HepG2 (cell line): ENCODE measurements around the gene CTSA. TPM values are rescaled to one million over a fixed set of nuclear protein-coding genes. Genes with fewer than 3 reads are reported as not detected.

Experiments
- ATF5 ChIP-seq: sonication (generic); formaldehyde crosslinking; IDR thresholded peaks from 2 replicates; pipeline ENCODE4 v1.4.0; 2020; ENCODE audit warnings: mild to moderate bottlenecking, low read depth, missing genetic modification reagents
- CCDC6 ChIP-seq: sonication (generic); formaldehyde crosslinking; IDR thresholded peaks from 2 replicates; pipeline ENCODE4 v1.8.1; 2022; ENCODE audit warnings: mild to moderate bottlenecking, missing genetic modification reagents, moderate library complexity
- CENPBD1 ChIP-seq: sonication (generic); formaldehyde crosslinking; IDR thresholded peaks from 2 replicates; pipeline ENCODE4 v1.8.0; 2022; ENCODE audit warnings: missing genetic modification reagents, low read depth, mild to moderate bottlenecking, borderline replicate concordance
- DRAP1 ChIP-seq: IDR thresholded peaks from 2 replicates; pipeline ENCODE4 v1.6.1; 2016; ENCODE audit warnings: missing genetic modification reagents, missing compliant biosample characterization
- FLYWCH1 ChIP-seq: sonication (generic); formaldehyde crosslinking; IDR thresholded peaks from 2 replicates; pipeline ENCODE4 v1.8.1; 2023; ENCODE audit warnings: mild to moderate bottlenecking, missing genetic modification reagents
- FOXA3 ChIP-seq: IDR thresholded peaks from 2 replicates; pipeline ENCODE4 v1.6.1; 2016; ENCODE audit warnings: missing genetic modification reagents, missing compliant biosample characterization
- GABPA ChIP-seq, 2 experiments: IDR thresholded peaks; 2 replicates each; pipeline ENCODE4 v1.6.1; 2011 to 2016; ENCODE audit warnings: low read depth in 2 of 2, low read length in 1 of 2, missing biosample characterization in 1 of 2, missing genetic modification characterization in 1 of 2
- GPBP1L1 ChIP-seq: sonication (generic); formaldehyde crosslinking; IDR thresholded peaks from 2 replicates; pipeline ENCODE4 v1.5.0; 2020; ENCODE audit warnings: mild to moderate bottlenecking, missing genetic modification reagents
- HDAC2 ChIP-seq: sonication (generic); formaldehyde crosslinking; IDR thresholded peaks from 2 replicates; pipeline ENCODE4 v1.4.0; 2020; ENCODE audit warnings: missing genetic modification reagents
- HNRNPH1 ChIP-seq: fragments of 200-400 bp; formaldehyde crosslinking; optimal IDR thresholded peaks from 2 replicates; pipeline ENCODE3; 2017; ENCODE audit warnings: mild to moderate bottlenecking, low read depth, low read length
- HOXA7 ChIP-seq: sonication (generic); formaldehyde crosslinking; IDR thresholded peaks from 2 replicates; pipeline ENCODE4 v1.8.1; 2022; ENCODE audit warnings: mild to moderate bottlenecking, missing genetic modification reagents, moderate library complexity
- HOXA9 ChIP-seq: sonication (generic); formaldehyde crosslinking; IDR thresholded peaks from 2 replicates; pipeline ENCODE4 v1.8.1; 2022; ENCODE audit warnings: missing genetic modification reagents, mild to moderate bottlenecking, moderate library complexity, borderline replicate concordance
- HOXD1 ChIP-seq: sonication (generic); formaldehyde crosslinking; IDR thresholded peaks from 2 replicates; pipeline ENCODE4 v1.5.0; 2020; ENCODE audit warnings: missing genetic modification reagents
- KAT8 ChIP-seq: IDR thresholded peaks from 2 replicates; pipeline ENCODE4 v1.6.1; 2016; ENCODE audit warnings: missing genetic modification reagents, missing compliant biosample characterization
- NR2F1 ChIP-seq, 2 experiments: fragments of 450-650 bp in 1 of 2; formaldehyde crosslinking in 1 of 2; IDR thresholded peaks; 2 replicates each; pipeline versions ENCODE4 v1.5.0 to v1.6.1; 2016 to 2020; ENCODE audit warnings: mild to moderate bottlenecking in 1 of 2, missing compliant biosample characterization in 1 of 2, missing genetic modification reagents in 1 of 2, moderate library complexity in 1 of 2
- ZFP37 ChIP-seq: sonication (generic); formaldehyde crosslinking; IDR thresholded peaks from 2 replicates; pipeline ENCODE4 v1.4.0; 2020; ENCODE audit warnings: missing genetic modification reagents, borderline replicate concordance
- ZFY ChIP-seq: sonication (generic); formaldehyde crosslinking; IDR thresholded peaks from 2 replicates; pipeline ENCODE4 v1.4.0; 2020; ENCODE audit warnings: missing genetic modification reagents
- ZKSCAN1 ChIP-seq: fragments of 150-350 bp; IDR thresholded peaks from 2 replicates; pipeline ENCODE4 v1.6.1; 2014; ENCODE audit warnings: low read length
- ZNF251 ChIP-seq: sonication (generic); formaldehyde crosslinking; IDR thresholded peaks from 2 replicates; pipeline ENCODE4 v1.9.0; 2021; ENCODE audit warnings: mild to moderate bottlenecking, missing genetic modification reagents
- ZNF460 ChIP-seq: sonication (generic); formaldehyde crosslinking; IDR thresholded peaks from 2 replicates; pipeline ENCODE4 v1.5.1; 2020; ENCODE audit warnings: missing genetic modification reagents, mild to moderate bottlenecking, borderline replicate concordance
- ZNF496 ChIP-seq: sonication (generic); formaldehyde crosslinking; IDR thresholded peaks from 2 replicates; pipeline ENCODE4 v1.8.1; 2023; ENCODE audit warnings: mild to moderate bottlenecking, moderate library complexity, missing genetic modification reagents; ENCODE audit not compliant: insufficient replicate concordance
- ZNF614 ChIP-seq: IDR thresholded peaks from 2 replicates; pipeline ENCODE4 v1.6.1; 2018; ENCODE audit warnings: missing biosample characterization, missing genetic modification reagents, inconsistent platforms, borderline replicate concordance
- ZNF7 ChIP-seq: IDR thresholded peaks from 2 replicates; pipeline ENCODE4 v1.6.1; 2016; ENCODE audit warnings: missing biosample characterization, missing genetic modification reagents
- ZNF891 ChIP-seq: sonication (generic); formaldehyde crosslinking; IDR thresholded peaks from 2 replicates; pipeline ENCODE4 v1.5.0; 2020; ENCODE audit warnings: mild to moderate bottlenecking, missing genetic modification reagents
- ZSCAN9 ChIP-seq: IDR thresholded peaks from 2 replicates; pipeline ENCODE4 v1.6.1; 2016; ENCODE audit warnings: borderline replicate concordance
- polyA plus RNA-seq, 8 experiments: library from polyadenylated mRNA; depleted of rRNA in 3 of 8; stranded (reverse) in 7 of 8; unstranded in 1 of 8; fragments of >200 nt; fragmentation: Illumina TruSeq in 4 of 8; extraction: Trizol in 4 of 8; gene quantifications; 2 replicates each; pipeline versions ENCODE4 v1.2.1 to v1.2.3, GENCODE V29; 2011 to 2016; ENCODE audit warnings: low read depth in 4 of 8, missing spikeins in 1 of 8, mixed read lengths in 1 of 8; ENCODE audit not compliant: insufficient read depth in 1 of 8
- total RNA-seq, 5 experiments: library from RNA; depleted of rRNA; stranded (reverse); fragments of >200 nt; fragmentation: Illumina TruSeq; extraction: Trizol; gene quantifications; 2 replicates each; pipeline ENCODE4 v1.2.3, GENCODE V29; 2016; ENCODE audit warnings: low read depth in 1 of 5
- TF ChIP-seq, protein P1 (sequence below): sonication (generic); formaldehyde crosslinking; IDR thresholded peaks from 2 replicates; pipeline ENCODE4 v1.4.0; 2020; ENCODE audit warnings: missing genetic modification reagents; ENCODE audit errors: not compliant biosample characterization
- TF ChIP-seq, protein P2 (sequence below): sonication (generic); formaldehyde crosslinking; IDR thresholded peaks from 2 replicates; pipeline ENCODE4 v1.4.0; 2020; ENCODE audit warnings: missing genetic modification reagents

CTSA gene
- total and polyA plus RNA-seq, 2 of the 13 experiments (the other 11 are each of a cell fraction or from before 2014, with no cell fraction given), result 202 to 231 TPM

- no peak for TF ChIP-seq GABPA (IDR thresholded peaks at IDR 0.05; ENCODE audit: low read depth, low read length)
- no peak for TF ChIP-seq GABPA (CRISPR knock-in tag; IDR thresholded peaks at IDR 0.05; ENCODE audit: low read depth)
- TF ChIP-seq ZNF7, result no peak
- TF ChIP-seq HDAC2 (CRISPR knock-in tag), result peak; percentile 23; the same call in 1 of the 2 replicates
- no peak for TF ChIP-seq ZFP37
- no peak for TF ChIP-seq ZNF891
- TF ChIP-seq KAT8 (CRISPR knock-in tag), result no peak
- no peak for TF ChIP-seq ATF5 (CRISPR knock-in tag)
- no peak for TF ChIP-seq CENPBD1
- no peak for TF ChIP-seq HNRNPH1
- no peak for TF ChIP-seq HOXD1
- TF ChIP-seq ZNF460 (CRISPR knock-in tag), result no peak
- no peak for TF ChIP-seq ZNF614 (CRISPR knock-in tag)
- TF ChIP-seq, protein P1, sequence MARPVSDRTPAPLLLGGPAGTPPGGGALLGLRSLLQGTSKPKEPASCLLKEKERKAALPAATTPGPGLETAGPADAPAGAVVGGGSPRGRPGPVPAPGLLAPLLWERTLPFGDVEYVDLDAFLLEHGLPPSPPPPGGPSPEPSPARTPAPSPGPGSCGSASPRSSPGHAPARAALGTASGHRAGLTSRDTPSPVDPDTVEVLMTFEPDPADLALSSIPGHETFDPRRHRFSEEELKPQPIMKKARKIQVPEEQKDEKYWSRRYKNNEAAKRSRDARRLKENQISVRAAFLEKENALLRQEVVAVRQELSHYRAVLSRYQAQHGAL (CRISPR knock-in tag), result no peak
- TF ChIP-seq GPBP1L1 (CRISPR knock-in tag), result no peak
- no peak for TF ChIP-seq ZSCAN9 (CRISPR knock-in tag)
- no peak for TF ChIP-seq FLYWCH1
- TF ChIP-seq HOXA9 (CRISPR knock-in tag), result no peak
- no peak for TF ChIP-seq ZKSCAN1
- TF ChIP-seq ZFY (CRISPR knock-in tag), result no peak
- TF ChIP-seq FOXA3, result peak; percentile 45
- TF ChIP-seq DRAP1 (CRISPR knock-in tag), result no peak
- no peak for TF ChIP-seq NR2F1 (CRISPR knock-in tag; IDR thresholded peaks at IDR 0.05)
- no peak for TF ChIP-seq HOXA7 (CRISPR knock-in tag)
- TF ChIP-seq CCDC6 (CRISPR knock-in tag), result no peak
- no peak for TF ChIP-seq ZNF496 (CRISPR knock-in tag)
- TF ChIP-seq, protein P2, sequence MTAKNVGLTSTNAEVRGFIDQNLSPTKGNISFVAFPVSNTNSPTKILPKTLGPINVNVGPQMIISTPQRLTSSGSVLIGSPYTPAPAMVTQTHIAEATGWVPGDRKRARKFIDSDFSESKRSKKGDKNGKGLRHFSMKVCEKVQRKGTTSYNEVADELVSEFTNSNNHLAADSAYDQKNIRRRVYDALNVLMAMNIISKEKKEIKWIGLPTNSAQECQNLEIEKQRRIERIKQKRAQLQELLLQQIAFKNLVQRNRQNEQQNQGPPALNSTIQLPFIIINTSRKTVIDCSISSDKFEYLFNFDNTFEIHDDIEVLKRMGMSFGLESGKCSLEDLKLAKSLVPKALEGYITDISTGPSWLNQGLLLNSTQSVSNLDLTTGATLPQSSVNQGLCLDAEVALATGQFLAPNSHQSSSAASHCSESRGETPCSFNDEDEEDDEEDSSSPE (CRISPR knock-in tag), result no peak
- TF ChIP-seq ZNF251 (CRISPR knock-in tag), result no peak
Measured at GRCh38 chr20:45925821-45926506, 34.8 kb downstream of the CTSA start (continued).
